GM13976 (cell line): ENCODE measurements around the gene FPR2.
A peak's percentile ranks its signal among the peaks of the same experiment; 100 is the strongest.
"Not testable (repeated sequence)": the region's sequence is repeated elsewhere in the genome, so short reads cannot be mapped to it uniquely, and the experiment has no call there.

ENCODE experiments used
- DNase-seq: peaks from one replicate; pipeline ENCODE4 v3.0.0; 2012; ENCODE audit warnings: low spot score
- in situ Hi-C: fragments of 300-500 bp; cut with MboI; formaldehyde crosslinking; loops from one replicate; pipeline ENCODE4 v1.12.0; 2022; ENCODE audit warnings: low sequenced_read_pairs, mixed read lengths, inconsistent platforms; ENCODE audit not compliant: unreplicated experiment
- TF ChIP-seq, protein P1 (sequence below): IDR thresholded peaks from 2 replicates; pipeline ENCODE4 v1.5.1; 2012; ENCODE audit warnings: borderline replicate concordance, mild to moderate bottlenecking; ENCODE audit not compliant: insufficient read depth; ENCODE audit errors: extremely low read depth, missing control alignments, control extremely low read depth

FPR2 gene

DNA sequence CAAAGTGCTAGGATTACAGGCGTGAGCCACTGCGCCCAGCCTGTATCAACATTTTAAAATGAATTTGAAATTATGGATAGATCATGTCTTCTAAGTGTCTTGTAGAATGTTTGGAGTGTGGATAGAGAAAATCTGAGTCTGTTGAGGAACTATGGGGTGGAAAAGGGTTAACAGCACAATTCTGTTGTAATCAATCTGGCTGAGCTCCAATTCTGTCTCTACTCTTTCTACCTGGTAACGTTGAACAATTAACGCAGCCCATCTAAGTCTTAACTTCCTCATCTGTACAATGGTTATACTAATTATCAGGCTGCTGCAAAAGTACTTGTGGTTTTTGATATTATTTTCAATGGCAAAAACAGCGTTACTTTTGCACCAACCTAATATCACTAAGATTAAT, 4.1 kb downstream of the FPR2 start:
- no peak for DNase-seq
- in situ Hi-C loops: no loop called here
- TF ChIP-seq, protein P1, sequence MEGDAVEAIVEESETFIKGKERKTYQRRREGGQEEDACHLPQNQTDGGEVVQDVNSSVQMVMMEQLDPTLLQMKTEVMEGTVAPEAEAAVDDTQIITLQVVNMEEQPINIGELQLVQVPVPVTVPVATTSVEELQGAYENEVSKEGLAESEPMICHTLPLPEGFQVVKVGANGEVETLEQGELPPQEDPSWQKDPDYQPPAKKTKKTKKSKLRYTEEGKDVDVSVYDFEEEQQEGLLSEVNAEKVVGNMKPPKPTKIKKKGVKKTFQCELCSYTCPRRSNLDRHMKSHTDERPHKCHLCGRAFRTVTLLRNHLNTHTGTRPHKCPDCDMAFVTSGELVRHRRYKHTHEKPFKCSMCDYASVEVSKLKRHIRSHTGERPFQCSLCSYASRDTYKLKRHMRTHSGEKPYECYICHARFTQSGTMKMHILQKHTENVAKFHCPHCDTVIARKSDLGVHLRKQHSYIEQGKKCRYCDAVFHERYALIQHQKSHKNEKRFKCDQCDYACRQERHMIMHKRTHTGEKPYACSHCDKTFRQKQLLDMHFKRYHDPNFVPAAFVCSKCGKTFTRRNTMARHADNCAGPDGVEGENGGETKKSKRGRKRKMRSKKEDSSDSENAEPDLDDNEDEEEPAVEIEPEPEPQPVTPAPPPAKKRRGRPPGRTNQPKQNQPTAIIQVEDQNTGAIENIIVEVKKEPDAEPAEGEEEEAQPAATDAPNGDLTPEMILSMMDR: no peak

DNA sequence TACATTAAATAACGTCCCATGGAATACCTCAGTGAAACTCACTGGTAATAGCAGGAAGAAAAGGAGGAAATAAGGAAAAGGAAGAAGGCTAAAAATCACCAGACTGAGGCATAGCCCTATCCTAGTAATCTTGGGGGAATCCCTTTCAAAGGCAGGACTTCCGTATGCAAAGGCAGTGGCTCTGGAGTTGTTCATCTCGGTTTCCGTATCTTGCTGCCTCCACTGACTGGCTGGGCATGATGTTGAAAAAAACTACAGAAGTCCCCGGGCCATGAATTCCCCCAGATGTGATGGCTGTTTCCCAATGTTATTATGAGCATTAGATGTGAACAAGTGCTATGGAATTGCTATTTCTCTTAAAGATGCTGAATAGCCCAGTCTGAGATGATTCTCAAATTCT, 5.5 kb downstream of the FPR2 start:
- DNase-seq: no peak
- in situ Hi-C loops: no loop called here
- TF ChIP-seq, protein P1: no peak

DNA sequence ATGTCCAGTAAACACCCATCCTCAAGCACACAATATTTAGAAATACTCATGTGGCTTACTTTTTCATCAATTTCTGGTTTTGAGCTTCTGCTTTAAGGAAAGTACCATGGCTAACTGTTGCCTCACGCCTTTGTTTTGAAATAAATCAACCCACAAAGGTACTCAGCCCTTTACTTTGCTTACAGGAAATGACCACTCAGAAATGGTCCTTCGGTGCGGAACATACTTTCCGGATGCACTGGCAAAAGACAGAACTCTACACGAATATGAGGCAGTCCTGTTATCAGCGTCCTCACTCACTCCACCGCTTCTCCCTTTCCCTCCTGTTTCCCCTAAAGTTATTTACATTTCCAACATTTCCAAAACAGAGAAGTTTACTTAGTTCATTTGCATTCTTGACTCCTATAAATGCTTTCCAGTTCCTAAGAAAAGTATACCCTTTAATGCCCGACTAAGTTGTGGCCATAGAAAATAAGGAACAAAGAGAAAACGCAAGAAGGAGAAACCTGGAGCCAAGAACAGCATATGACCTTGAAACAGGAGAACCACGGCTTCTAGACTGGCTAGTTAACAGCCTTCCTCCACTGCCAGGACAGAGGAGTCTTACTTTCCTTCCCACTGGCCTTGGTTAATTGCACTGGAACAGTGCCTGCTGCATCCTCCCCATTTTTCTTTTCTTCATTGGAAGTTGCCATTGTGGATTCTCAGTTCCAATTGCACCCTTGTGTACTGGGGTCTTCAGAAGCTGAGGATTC, 10.6 kb downstream of the FPR2 start:
- TF ChIP-seq, protein P1: no peak
- in situ Hi-C loops: no loop called here
- peak; percentile 29 for DNase-seq

DNA sequence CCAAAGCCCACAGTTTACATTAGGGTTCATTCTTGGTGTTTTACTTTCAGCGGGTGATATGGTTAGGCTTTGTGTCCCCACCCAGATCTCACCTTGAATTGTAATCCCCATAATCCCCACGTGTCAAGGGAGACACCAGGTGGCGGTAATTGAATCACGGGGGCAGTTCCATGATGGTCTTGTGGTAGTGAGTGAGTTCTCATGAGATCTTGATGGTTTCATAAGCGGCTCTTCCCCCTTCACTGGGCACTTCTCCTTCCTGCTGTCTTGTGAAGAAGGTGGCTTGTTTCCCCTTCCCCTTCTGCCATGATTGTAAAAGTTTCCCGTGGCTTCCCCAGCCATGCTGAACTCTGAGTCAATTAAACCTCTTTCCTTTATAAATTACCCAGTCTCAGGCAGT, 12.0 kb downstream of the FPR2 start:
- DNase-seq: no peak
- in situ Hi-C loops: no loop called here
- TF ChIP-seq, protein P1: no peak

DNA sequence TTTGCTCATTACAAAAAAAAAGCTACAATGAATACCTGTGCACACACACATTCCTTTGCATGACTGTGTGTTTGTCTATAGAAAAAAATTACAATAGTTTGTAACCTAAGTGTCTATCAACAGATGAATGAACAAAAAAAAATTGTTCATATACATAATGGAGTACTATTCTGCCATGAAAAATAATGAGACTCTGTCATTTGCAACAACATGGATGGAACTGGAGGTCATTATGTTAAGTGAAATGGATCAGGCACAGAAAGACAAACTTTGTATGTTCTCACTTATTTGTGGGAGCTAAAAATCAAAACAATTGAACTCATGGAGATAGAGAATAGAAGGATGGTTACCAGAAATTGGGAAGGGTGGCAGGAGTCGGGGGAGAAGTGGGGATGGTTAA, 15.6 kb downstream of the FPR2 start:
- DNase-seq, in situ Hi-C loops: not testable (repeated sequence)

DNA sequence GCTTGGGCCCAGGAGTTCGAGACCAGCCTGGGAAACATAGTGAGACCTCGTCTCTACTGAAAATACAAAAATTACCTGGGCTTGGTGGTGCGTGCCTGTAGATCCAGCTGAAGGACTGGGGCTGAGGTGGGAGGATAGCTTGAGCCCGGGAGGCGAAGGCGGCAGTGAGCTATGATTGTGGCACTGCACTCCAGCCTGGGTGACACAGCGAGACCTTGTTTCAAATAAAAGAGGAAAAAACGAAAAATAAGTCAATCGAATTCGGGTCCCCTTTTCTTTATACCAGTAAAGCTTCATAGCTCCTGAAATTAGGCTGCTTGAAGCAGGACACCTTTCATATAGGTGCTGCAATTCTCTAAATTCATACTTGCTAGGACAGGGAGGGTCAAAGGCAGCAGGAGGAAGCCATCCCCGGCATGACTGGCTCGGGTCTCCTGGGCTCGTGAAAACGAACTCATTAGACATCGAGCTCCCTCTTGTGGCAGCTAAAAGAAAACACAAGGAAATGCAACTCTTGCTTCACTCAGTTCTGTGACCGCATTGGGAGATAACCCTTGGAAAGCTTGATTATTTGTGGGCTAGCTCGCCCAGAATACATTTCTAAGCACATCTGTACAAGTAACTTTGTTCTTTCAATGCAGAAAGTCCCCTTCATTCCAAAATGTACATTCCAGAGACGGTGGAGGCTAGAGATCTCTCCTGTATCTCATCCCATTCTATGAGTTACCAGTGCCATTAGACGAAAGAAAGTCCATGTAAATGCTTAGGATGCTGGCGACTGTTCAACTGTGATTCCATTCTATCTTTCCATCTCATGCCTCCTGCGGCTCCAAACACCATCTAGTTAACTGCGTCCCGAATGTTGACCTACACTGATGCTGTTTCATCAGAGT, 16.8 kb downstream of the FPR2 start:
- in situ Hi-C loops: no loop called here
- peak; percentile 64 for DNase-seq
- TF ChIP-seq, protein P1: peak; percentile 49

DNA sequence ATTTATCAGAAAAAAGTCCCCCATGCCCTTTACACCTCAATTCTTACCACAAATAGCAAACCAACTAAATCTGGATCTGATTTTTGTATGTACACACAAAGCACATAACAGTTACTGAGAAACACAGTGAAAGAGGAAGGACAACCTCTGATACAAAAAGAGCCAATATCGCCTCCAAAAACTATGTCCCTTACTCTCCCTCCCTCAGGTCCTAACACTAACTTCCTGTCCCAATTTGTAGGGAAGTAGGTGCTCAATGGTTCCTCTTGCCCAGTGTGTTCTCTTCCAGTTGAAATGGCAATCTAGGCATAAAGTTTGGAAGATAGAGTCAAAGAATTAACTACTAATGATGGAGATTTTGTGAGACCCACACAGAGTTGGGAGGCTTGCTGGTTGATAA, 18.2 kb downstream of the FPR2 start:
- no peak for DNase-seq
- TF ChIP-seq, protein P1: no peak
- in situ Hi-C loops: no loop called here
